HepG2 (cell line): ENCODE results near the gene ASXL1. TPM values are rescaled to one million over a fixed set of nuclear protein-coding genes. Genes with fewer than 3 reads are reported as not detected.
A peak's percentile ranks its signal among the peaks of the same experiment; 100 is the strongest.

Source experiments
- DZIP1 ChIP-seq: sonication (generic); formaldehyde crosslinking; IDR thresholded peaks from 2 replicates; pipeline ENCODE4 v1.5.0; 2020; ENCODE audit warnings: mild to moderate bottlenecking, missing genetic modification reagents
- GZF1 ChIP-seq: sonication (generic); formaldehyde crosslinking; IDR thresholded peaks from 2 replicates; pipeline ENCODE4 v1.5.1; 2020; ENCODE audit warnings: mild to moderate bottlenecking, missing genetic modification reagents
- KDM1A ChIP-seq: IDR thresholded peaks from 2 replicates; pipeline ENCODE4 v1.6.1; 2016; ENCODE audit warnings: missing compliant biosample characterization
- NFYB ChIP-seq: sonication (generic); formaldehyde crosslinking; IDR thresholded peaks from 2 replicates; pipeline ENCODE4 v1.4.0; 2020; ENCODE audit warnings: missing genetic modification reagents
- RBM39 ChIP-seq: fragments of 200-400 bp; formaldehyde crosslinking; IDR thresholded peaks from one replicate; pipeline ENCODE4 v1.6.1; 2018; ENCODE audit warnings: antibody characterized with exemption, mild to moderate bottlenecking, low read depth, low read length; ENCODE audit not compliant: poor library complexity, severe bottlenecking
- ZBTB1 ChIP-seq: sonication (generic); formaldehyde crosslinking; IDR thresholded peaks from 2 replicates; pipeline ENCODE4 v1.4.0; 2020; ENCODE audit warnings: missing genetic modification reagents, borderline replicate concordance
- ZNF224 ChIP-seq: sonication (generic); formaldehyde crosslinking; IDR thresholded peaks from 2 replicates; pipeline ENCODE4 v1.5.0; 2020; ENCODE audit warnings: mild to moderate bottlenecking, missing genetic modification reagents
- ZNF292 ChIP-seq: sonication (generic); formaldehyde crosslinking; IDR thresholded peaks from 2 replicates; pipeline ENCODE4 v1.8.1; 2022; ENCODE audit warnings: mild to moderate bottlenecking, low read depth, missing genetic modification reagents, borderline replicate concordance
- ZNF318 ChIP-seq: sonication (generic); formaldehyde crosslinking; IDR thresholded peaks from 2 replicates; pipeline ENCODE4 v1.4.0; 2020; ENCODE audit warnings: mild to moderate bottlenecking, missing genetic modification reagents
- ZNF501 ChIP-seq: sonication (generic); formaldehyde crosslinking; IDR thresholded peaks from 2 replicates; pipeline ENCODE4 v1.5.1; 2020; ENCODE audit warnings: mild to moderate bottlenecking, moderate library complexity, missing genetic modification reagents
- ZNF510 ChIP-seq: sonication (generic); formaldehyde crosslinking; IDR thresholded peaks from 2 replicates; pipeline ENCODE4 v1.4.0; 2020; ENCODE audit warnings: low read depth, mild to moderate bottlenecking, missing genetic modification reagents
- ZNF614 ChIP-seq: IDR thresholded peaks from 2 replicates; pipeline ENCODE4 v1.6.1; 2018; ENCODE audit warnings: missing biosample characterization, missing genetic modification reagents, inconsistent platforms, borderline replicate concordance
- ZSCAN29 ChIP-seq: sonication (generic); formaldehyde crosslinking; conservative IDR thresholded peaks from 2 replicates; pipeline ENCODE4 v1.4.0; 2020; ENCODE audit warnings: mild to moderate bottlenecking, missing genetic modification reagents
- polyA plus RNA-seq, 8 experiments: library from polyadenylated mRNA; depleted of rRNA in 3 of 8; stranded (reverse) in 7 of 8; unstranded in 1 of 8; fragments of >200 nt; fragmentation: Illumina TruSeq in 4 of 8; extraction: Trizol in 4 of 8; gene quantifications; 2 replicates each; pipeline versions ENCODE4 v1.2.1 to v1.2.3, GENCODE V29; 2011 to 2016; ENCODE audit warnings: low read depth in 4 of 8, missing spikeins in 1 of 8, mixed read lengths in 1 of 8; ENCODE audit not compliant: insufficient read depth in 1 of 8
- total RNA-seq, 5 experiments: library from RNA; depleted of rRNA; stranded (reverse); fragments of >200 nt; fragmentation: Illumina TruSeq; extraction: Trizol; gene quantifications; 2 replicates each; pipeline ENCODE4 v1.2.3, GENCODE V29; 2016; ENCODE audit warnings: low read depth in 1 of 5
- TF ChIP-seq, protein P1 (sequence below): sonication (generic); formaldehyde crosslinking; conservative IDR thresholded peaks from 2 replicates; pipeline ENCODE4 v1.4.0; 2020; ENCODE audit warnings: missing genetic modification reagents
- TF ChIP-seq, protein P2 (sequence below): sonication (generic); formaldehyde crosslinking; IDR thresholded peaks from 2 replicates; pipeline ENCODE4 v1.8.1; 2023; ENCODE audit warnings: missing genetic modification reagents, inconsistent platforms, borderline replicate concordance

The ASXL1 gene
- total and polyA plus RNA-seq, 2 of the 13 experiments (the other 11 are each of a cell fraction or from before 2014, with no cell fraction given), result 62.1 to 74.8 TPM

GRCh38 chr20:32357375-32357868 is 709 bp upstream of the ASXL1 start (continued):
- TF ChIP-seq ZNF318 (CRISPR knock-in tag), result no peak
- TF ChIP-seq RBM39, result no peak
- TF ChIP-seq, protein P1, sequence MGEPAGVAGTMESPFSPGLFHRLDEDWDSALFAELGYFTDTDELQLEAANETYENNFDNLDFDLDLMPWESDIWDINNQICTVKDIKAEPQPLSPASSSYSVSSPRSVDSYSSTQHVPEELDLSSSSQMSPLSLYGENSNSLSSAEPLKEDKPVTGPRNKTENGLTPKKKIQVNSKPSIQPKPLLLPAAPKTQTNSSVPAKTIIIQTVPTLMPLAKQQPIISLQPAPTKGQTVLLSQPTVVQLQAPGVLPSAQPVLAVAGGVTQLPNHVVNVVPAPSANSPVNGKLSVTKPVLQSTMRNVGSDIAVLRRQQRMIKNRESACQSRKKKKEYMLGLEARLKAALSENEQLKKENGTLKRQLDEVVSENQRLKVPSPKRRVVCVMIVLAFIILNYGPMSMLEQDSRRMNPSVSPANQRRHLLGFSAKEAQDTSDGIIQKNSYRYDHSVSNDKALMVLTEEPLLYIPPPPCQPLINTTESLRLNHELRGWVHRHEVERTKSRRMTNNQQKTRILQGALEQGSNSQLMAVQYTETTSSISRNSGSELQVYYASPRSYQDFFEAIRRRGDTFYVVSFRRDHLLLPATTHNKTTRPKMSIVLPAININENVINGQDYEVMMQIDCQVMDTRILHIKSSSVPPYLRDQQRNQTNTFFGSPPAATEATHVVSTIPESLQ (CRISPR knock-in tag), result no peak
- no peak for TF ChIP-seq ZNF510 (CRISPR knock-in tag)
- TF ChIP-seq NFYB (CRISPR knock-in tag), result no peak
- TF ChIP-seq ZNF501 (CRISPR knock-in tag), result no peak
- TF ChIP-seq, protein P2, sequence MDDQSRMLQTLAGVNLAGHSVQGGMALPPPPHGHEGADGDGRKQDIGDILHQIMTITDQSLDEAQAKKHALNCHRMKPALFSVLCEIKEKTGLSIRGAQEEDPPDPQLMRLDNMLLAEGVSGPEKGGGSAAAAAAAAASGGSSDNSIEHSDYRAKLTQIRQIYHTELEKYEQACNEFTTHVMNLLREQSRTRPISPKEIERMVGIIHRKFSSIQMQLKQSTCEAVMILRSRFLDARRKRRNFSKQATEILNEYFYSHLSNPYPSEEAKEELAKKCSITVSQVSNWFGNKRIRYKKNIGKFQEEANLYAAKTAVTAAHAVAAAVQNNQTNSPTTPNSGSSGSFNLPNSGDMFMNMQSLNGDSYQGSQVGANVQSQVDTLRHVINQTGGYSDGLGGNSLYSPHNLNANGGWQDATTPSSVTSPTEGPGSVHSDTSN (CRISPR knock-in tag), result no peak
- no peak for TF ChIP-seq DZIP1
- 0 out of 2 replicates have a peak, but pooled peaks have one; percentile 11 for TF ChIP-seq GZF1 (CRISPR knock-in tag)
- TF ChIP-seq ZSCAN29, result no peak
- no peak for TF ChIP-seq ZNF224 (CRISPR knock-in tag)
- TF ChIP-seq ZNF292, result 0 out of 2 replicates have a peak, but pooled peaks have one; percentile 47
- TF ChIP-seq ZNF614 (CRISPR knock-in tag), result no peak
- peak; percentile 37 for TF ChIP-seq KDM1A (CRISPR knock-in tag)
- TF ChIP-seq ZBTB1 (CRISPR knock-in tag), result no peak
